ENCODE measurements around the gene TAF1.

DNA sequence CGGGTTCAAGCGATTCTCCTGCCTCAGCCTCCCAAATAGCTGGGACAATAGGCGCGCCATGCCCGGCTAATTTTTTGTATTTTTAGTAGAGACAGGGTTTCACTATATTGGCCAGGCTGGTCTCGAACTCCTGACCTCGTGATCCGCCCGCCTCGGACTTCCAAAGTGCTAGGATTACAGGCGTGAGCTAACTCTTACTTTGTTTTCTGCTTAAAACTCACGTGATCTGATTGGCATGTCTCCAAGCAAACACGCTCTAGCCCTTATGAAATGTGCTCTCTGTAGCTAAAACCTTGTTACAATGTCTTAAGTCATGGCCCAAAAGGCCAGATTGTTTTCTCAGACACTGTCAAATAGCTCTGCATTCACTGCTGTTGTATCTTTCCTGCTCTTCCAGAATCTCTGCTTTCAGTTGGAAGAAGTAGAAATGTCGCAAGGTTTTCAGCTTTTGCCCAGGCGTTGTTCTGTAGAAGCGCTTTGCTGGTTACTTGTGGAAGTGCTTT lies 127.0 kb downstream of the TAF1 start:
- TF ChIP-seq MTA2 (IDR thresholded peaks at IDR 0.05; ENCODE audit: low read depth): no peak
- TF ChIP-seq, protein P1, sequence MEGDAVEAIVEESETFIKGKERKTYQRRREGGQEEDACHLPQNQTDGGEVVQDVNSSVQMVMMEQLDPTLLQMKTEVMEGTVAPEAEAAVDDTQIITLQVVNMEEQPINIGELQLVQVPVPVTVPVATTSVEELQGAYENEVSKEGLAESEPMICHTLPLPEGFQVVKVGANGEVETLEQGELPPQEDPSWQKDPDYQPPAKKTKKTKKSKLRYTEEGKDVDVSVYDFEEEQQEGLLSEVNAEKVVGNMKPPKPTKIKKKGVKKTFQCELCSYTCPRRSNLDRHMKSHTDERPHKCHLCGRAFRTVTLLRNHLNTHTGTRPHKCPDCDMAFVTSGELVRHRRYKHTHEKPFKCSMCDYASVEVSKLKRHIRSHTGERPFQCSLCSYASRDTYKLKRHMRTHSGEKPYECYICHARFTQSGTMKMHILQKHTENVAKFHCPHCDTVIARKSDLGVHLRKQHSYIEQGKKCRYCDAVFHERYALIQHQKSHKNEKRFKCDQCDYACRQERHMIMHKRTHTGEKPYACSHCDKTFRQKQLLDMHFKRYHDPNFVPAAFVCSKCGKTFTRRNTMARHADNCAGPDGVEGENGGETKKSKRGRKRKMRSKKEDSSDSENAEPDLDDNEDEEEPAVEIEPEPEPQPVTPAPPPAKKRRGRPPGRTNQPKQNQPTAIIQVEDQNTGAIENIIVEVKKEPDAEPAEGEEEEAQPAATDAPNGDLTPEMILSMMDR (IDR thresholded peaks at IDR 0.05 in 2 of 3, conservative IDR thresholded peaks at IDR 0.05 in 1 of 3; ENCODE audit: insufficient read depth in 2 of 3, low read depth in 1 of 3, low read length in 3 of 3): no peak
- TF ChIP-seq, protein P2, sequence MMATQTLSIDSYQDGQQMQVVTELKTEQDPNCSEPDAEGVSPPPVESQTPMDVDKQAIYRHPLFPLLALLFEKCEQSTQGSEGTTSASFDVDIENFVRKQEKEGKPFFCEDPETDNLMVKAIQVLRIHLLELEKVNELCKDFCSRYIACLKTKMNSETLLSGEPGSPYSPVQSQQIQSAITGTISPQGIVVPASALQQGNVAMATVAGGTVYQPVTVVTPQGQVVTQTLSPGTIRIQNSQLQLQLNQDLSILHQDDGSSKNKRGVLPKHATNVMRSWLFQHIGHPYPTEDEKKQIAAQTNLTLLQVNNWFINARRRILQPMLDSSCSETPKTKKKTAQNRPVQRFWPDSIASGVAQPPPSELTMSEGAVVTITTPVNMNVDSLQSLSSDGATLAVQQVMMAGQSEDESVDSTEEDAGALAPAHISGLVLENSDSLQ (IDR thresholded peaks at IDR 0.05): no peak
- TF ChIP-seq, protein P3, sequence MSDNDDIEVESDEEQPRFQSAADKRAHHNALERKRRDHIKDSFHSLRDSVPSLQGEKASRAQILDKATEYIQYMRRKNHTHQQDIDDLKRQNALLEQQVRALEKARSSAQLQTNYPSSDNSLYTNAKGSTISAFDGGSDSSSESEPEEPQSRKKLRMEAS (CRISPR knock-in tag; IDR thresholded peaks at IDR 0.05): no peak
- TF ChIP-seq, protein P4, sequence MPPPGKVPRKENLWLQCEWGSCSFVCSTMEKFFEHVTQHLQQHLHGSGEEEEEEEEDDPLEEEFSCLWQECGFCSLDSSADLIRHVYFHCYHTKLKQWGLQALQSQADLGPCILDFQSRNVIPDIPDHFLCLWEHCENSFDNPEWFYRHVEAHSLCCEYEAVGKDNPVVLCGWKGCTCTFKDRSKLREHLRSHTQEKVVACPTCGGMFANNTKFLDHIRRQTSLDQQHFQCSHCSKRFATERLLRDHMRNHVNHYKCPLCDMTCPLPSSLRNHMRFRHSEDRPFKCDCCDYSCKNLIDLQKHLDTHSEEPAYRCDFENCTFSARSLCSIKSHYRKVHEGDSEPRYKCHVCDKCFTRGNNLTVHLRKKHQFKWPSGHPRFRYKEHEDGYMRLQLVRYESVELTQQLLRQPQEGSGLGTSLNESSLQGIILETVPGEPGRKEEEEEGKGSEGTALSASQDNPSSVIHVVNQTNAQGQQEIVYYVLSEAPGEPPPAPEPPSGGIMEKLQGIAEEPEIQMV (tag; conservative IDR thresholded peaks at IDR 0.05; ENCODE audit: low read depth): no peak
- TF ChIP-seq FOXM1 (IDR thresholded peaks at IDR 0.05; ENCODE audit: low read depth): no peak
- no peak for TF ChIP-seq FOXM1 (CRISPR knock-in tag; IDR thresholded peaks at IDR 0.05; ENCODE audit: low read depth)
- no peak for TF ChIP-seq TAL1 (IDR thresholded peaks at IDR 0.05)
- TF ChIP-seq MCM2 (IDR thresholded peaks at IDR 0.05; ENCODE audit: low read depth): no peak
- no peak for TF ChIP-seq CREM (IDR thresholded peaks at IDR 0.05; ENCODE audit: low read depth)
- TF ChIP-seq POLR2A (conservative IDR thresholded peaks at IDR 0.05): no peak

Measured in K562 (cell line).